Measurements from ENCODE around the gene ARID1B. TPM values are rescaled to one million over a fixed set of nuclear protein-coding genes. Genes with fewer than 3 reads are reported as not detected.

Gene ARID1B
- total and polyA plus RNA-seq, 8 donors: 67.6 to 102 (median 99.0) TPM

DNA sequence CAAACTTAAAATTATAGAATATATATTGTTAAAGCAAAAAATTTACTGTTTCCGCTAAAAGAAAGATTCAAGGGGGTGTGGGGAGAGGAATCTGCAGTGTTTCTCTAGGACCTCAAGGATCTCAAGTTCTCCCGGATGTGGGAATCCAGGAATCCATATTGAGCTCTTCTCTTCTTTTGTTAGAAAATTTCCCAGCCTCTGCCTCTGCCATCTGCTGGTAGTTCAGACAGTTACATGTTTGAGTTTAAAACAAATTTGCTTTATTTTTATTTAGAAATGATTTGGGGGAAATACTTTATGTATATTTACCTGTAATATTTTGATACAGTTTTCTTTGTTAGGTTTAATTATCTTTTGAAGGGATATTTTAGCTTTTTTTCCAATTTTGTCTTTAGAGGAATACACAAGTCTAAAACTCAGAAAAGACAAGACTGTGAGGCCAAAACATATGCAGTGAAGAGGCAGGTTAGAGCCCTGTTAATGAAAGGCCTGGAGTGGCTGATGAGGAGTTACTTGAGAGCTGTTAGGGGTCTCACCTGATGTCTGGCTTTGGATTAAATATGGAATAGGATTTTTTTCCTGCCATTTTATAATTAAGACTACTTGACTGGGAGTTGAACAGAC lies 268.8 kb downstream of the ARID1B start:
- no peaks in the 10 kb centered on the region for H3K27me3 ChIP-seq
- no peaks in the 10 kb centered on the region for H3K36me3 ChIP-seq
- ATAC-seq (peak; percentile 39), DNase-seq (no peak)
- H3K9me3 ChIP-seq: no peaks in the 10 kb centered on the region
- TF ChIP-seq, protein P1, sequence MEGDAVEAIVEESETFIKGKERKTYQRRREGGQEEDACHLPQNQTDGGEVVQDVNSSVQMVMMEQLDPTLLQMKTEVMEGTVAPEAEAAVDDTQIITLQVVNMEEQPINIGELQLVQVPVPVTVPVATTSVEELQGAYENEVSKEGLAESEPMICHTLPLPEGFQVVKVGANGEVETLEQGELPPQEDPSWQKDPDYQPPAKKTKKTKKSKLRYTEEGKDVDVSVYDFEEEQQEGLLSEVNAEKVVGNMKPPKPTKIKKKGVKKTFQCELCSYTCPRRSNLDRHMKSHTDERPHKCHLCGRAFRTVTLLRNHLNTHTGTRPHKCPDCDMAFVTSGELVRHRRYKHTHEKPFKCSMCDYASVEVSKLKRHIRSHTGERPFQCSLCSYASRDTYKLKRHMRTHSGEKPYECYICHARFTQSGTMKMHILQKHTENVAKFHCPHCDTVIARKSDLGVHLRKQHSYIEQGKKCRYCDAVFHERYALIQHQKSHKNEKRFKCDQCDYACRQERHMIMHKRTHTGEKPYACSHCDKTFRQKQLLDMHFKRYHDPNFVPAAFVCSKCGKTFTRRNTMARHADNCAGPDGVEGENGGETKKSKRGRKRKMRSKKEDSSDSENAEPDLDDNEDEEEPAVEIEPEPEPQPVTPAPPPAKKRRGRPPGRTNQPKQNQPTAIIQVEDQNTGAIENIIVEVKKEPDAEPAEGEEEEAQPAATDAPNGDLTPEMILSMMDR (IDR thresholded peaks at IDR 0.05): peak; percentile 14 to 60
- H3K27ac ChIP-seq: no peak overlapping the region
- H3K4me1 ChIP-seq: peaks cover 5 to 13% of the 10 kb centered on the region in 2 donors
- intact Hi-C loops (cut with DNase I): no loop called here
- no peak overlapping the region for H3K4me3 ChIP-seq

DNA sequence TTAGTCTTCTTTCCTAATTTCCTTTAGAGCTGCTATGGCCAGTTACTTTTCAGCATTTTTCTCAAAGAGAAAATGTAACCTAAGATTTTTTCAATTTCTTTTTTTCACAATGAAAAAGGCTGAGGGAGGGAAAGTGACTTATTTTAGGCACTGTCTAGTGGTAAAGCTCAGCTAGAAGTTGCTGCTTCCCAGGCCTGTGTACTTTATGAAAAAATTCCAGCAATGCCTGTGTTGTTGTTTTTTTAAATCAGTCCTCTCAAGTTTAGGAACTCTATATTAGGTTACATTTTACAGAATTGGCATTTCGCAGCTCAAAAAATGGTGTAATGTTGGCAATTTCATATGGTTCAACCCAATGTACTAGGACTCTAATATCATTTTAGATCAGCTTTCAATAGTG lies 269.6 kb downstream of the ARID1B start:
- Histone ChIP-seq H3K4me1 (peaks cover 5 to 13% of the 10 kb centered on the region in 2 donors), H3K4me3 (no peak overlapping the region), H3K36me3 (no peaks in the 10 kb centered on the region), H3K9me3 (no peaks in the 10 kb centered on the region), H3K27ac (no peak overlapping the region), H3K27me3 (no peaks in the 10 kb centered on the region)
- DNase-seq (no peak), ATAC-seq (no peak)
- intact Hi-C loops (cut with DNase I): no loop called here
- TF ChIP-seq, protein P1 (IDR thresholded peaks at IDR 0.05): no peak

DNA sequence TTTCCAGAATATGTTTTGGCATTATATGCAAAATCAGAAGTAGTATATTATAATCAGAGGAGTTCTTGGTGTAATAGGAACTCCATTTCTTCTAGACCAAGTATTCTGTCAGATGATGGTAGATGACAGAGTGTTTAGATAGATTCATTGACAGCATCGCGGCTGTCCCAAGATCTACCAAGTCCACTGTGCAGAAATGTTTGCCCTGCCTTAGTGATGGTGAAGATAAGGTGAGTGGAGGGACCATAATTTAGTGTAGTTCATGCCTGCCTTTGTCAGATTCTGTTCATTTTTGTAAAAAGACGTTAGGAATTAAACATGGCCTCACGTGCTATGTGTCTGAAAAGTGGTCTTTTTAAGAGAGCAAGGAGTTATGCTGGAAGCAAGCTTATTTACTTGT lies 270.1 kb downstream of the ARID1B start:
- no peaks in the 10 kb centered on the region for H3K27me3 ChIP-seq
- intact Hi-C loops (cut with DNase I): no loop called here
- ATAC-seq: no peak

DNA sequence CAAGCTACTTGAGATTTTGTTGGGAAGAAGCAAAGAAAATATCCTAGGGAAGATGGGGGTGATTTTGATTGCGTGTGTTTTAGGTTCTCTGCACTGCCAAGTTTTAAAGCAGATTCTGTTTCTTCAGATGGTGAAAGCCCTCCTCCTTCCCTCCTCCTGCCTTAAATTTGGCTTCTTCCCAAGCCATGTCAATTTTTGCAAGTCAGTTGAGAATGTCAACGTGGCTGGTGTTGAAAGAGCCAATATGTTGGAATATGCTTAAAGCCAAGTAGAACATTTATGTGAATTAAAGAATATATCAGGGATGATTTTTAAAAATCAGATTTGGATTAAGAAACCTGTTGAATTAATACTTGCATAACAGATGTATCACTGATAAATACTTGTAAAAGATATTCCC lies 270.8 kb downstream of the ARID1B start:
- Histone ChIP-seq H3K9me3 (no peaks in the 10 kb centered on the region), H3K36me3 (no peaks in the 10 kb centered on the region), H3K4me1 (peaks cover 5 to 13% of the 10 kb centered on the region in 2 donors), H3K4me3 (no peak overlapping the region), H3K27me3 (no peaks in the 10 kb centered on the region), H3K27ac (no peak overlapping the region)
- no peak for ATAC-seq
- peak in 2 of 4 donors; percentile 50 to 75 for DNase-seq
- TF ChIP-seq, protein P1 (IDR thresholded peaks at IDR 0.05): no peak
- intact Hi-C loops (cut with DNase I): no loop called here

More for the DNA sequence above, 270.1 kb downstream of the ARID1B start:
- Histone ChIP-seq H3K27ac (peak overlapping the region in 1 of 2 donors; percentile 8), H3K9me3 (no peaks in the 10 kb centered on the region), H3K4me1 (peaks cover 5 to 13% of the 10 kb centered on the region in 2 donors), H3K36me3 (no peaks in the 10 kb centered on the region), H3K4me3 (no peak overlapping the region)
- no peak for DNase-seq
- TF ChIP-seq, protein P1 (IDR thresholded peaks at IDR 0.05): no peak

DNA sequence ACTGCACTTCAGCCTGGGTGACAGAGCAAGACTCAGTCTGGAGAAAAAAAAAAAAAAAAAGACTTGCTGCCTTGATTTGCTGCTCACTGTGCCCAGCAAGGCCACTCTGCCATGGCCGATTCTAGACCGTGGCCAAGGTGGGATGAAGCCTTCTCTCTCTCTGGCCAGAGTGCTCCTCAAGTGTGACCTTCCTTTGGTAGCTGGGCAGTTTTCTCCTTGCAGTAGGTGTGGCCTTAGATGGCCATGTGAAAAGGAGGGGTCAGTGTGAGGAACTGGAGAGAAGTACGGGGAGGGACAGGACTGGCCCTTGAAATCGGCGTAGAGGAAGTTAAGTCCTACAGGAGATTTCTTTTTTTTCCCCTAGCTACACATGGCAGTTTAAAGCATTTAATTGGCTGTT lies 272.0 kb downstream of the ARID1B start:
- ATAC-seq: peak; percentile 96

More for the DNA sequence above, 272.0 kb downstream of the ARID1B start:
- peak in 1 of 4 donors; percentile 52 for DNase-seq
- Histone ChIP-seq H3K36me3 (no peaks in the 10 kb centered on the region), H3K27me3 (no peaks in the 10 kb centered on the region), H3K27ac (no peak overlapping the region), H3K9me3 (no peaks in the 10 kb centered on the region), H3K4me1 (peaks cover 5 to 15% of the 10 kb centered on the region in 2 donors), H3K4me3 (no peak overlapping the region)
- intact Hi-C loops (cut with DNase I): no loop called here
- TF ChIP-seq, protein P1 (IDR thresholded peaks at IDR 0.05): no peak
